B cell (primary cell): Measurements from ENCODE around the gene TRAF3. TPM values are rescaled to one million over a fixed set of nuclear protein-coding genes. Genes with fewer than 3 reads are reported as not detected.
A peak's percentile ranks its signal among the peaks of the same experiment; 100 is the strongest.

Experiments
- ATAC-seq: fragments of 200-7000 bp; cut with Tn5 transposase; one replicate; pipeline ENCODE4 v1.10.0; 2021; ENCODE audit warnings: low read depth, mild to moderate bottlenecking, moderate number of reproducible peaks, moderate library complexity
- CTCF ChIA-PET: fragments of 350-600 bp; sonication (Branson Sonifier 250); formaldehyde crosslinking; loops from one replicate; lab custom pipeline; 2021; ENCODE audit warnings: antibody characterized with exemption, inconsistent platforms; lab: Charles Lee
- POLR2A ChIA-PET: fragments of 350-600 bp; sonication (Branson Sonifier 250); formaldehyde crosslinking; loops from one replicate; lab custom pipeline; 2021; ENCODE audit warnings: antibody characterized with exemption; lab: Charles Lee
- DNase-seq: peaks from one replicate; pipeline ENCODE4 v3.0.0; 2013
- H2AFZ ChIP-seq: 2 replicates; pipeline ENCODE4 v1.6.1; 2012; ENCODE audit warnings: mild to moderate bottlenecking, low read depth, low read length; ENCODE audit not compliant: insufficient read depth, poor library complexity, severe bottlenecking
- H3K27ac ChIP-seq, 2 donors: 1 replicate in 1 of 2; 2 replicates in 1 of 2; pipeline ENCODE4 v1.5.1; 2012 to 2013; ENCODE audit warnings: low read length in 2 of 2, mild to moderate bottlenecking in 2 of 2, moderate library complexity in 1 of 2
- H3K27me3 ChIP-seq, 4 experiments: fragments of 200-600 bp in 1 of 4; sonication (generic) in 1 of 4; replicated peaks in 1 of 4; 1 replicate in 2 of 4; 2 replicates in 2 of 4; pipeline versions ENCODE4 v1.6.1 to v1.7.0; 2013 to 2016; ENCODE audit warnings: low read length in 3 of 4, mild to moderate bottlenecking in 2 of 4, mixed read lengths in 1 of 4, moderate library complexity in 1 of 4; ENCODE audit not compliant: insufficient read depth in 4 of 4, control insufficient read depth in 3 of 4; ENCODE audit errors: control extremely low read depth in 1 of 4
- H3K36me3 ChIP-seq, 2 experiments: replicated peaks in 1 of 2; 1 replicate in 1 of 2; 2 replicates in 1 of 2; pipeline versions ENCODE4 v1.6.1 to v1.7.1; 2013; ENCODE audit warnings: low read length in 1 of 2; ENCODE audit not compliant: insufficient read depth in 2 of 2, control insufficient read depth in 1 of 2; ENCODE audit errors: control extremely low read depth in 1 of 2, extremely low read depth in 1 of 2
- H3K4me1 ChIP-seq, 2 donors: fragments of 200-600 bp in 1 of 2; sonication (generic) in 1 of 2; 1 replicate in 1 of 2; 2 replicates in 1 of 2; pipeline versions ENCODE4 v1.5.1 to v1.6.1; 2013 to 2017; ENCODE audit warnings: low read length in 2 of 2; ENCODE audit not compliant: control insufficient read depth in 2 of 2, insufficient read depth in 2 of 2
- H3K4me2 ChIP-seq: replicated peaks from 2 replicates; pipeline ENCODE3; 2012; ENCODE audit warnings: mild to moderate bottlenecking, low read depth, low read length; ENCODE audit not compliant: poor library complexity, severe bottlenecking
- H3K4me3 ChIP-seq, 5 experiments: fragments of 200-600 bp in 1 of 5; sonication (generic) in 1 of 5; 1 replicate in 3 of 5; 2 replicates in 2 of 5; pipeline versions ENCODE4 v1.5.1 to v1.7.0; 2011 to 2016; ENCODE audit warnings: low read length in 4 of 5, mild to moderate bottlenecking in 4 of 5, low read depth in 2 of 5, control low read depth in 1 of 5, moderate library complexity in 1 of 5; ENCODE audit not compliant: insufficient read depth in 1 of 5; ENCODE audit errors: control extremely low read depth in 1 of 5, extremely low read depth in 1 of 5
- H3K79me2 ChIP-seq: fragments of 200-600 bp; sonication (generic); one replicate; pipeline ENCODE4 v1.6.0; 2016; ENCODE audit warnings: low read length; ENCODE audit not compliant: control insufficient read depth, insufficient read depth
- H3K9ac ChIP-seq: fragments of 200-600 bp; sonication (generic); 2 replicates; pipeline ENCODE4 v1.6.1; 2017; ENCODE audit warnings: mild to moderate bottlenecking, low read length, moderate library complexity
- H3K9me3 ChIP-seq, 3 donors: one replicate each; pipeline versions ENCODE4 v1.6.1 to v1.7.1; 2013; ENCODE audit warnings: low read length in 2 of 3; ENCODE audit not compliant: control insufficient read depth in 2 of 3, insufficient read depth in 1 of 3; ENCODE audit errors: control extremely low read depth in 1 of 3
- H4K20me1 ChIP-seq: 2 replicates; pipeline ENCODE4 v1.6.0; 2012; ENCODE audit warnings: mild to moderate bottlenecking, low read length; ENCODE audit not compliant: insufficient read depth, control insufficient read depth, poor library complexity, severe bottlenecking
- H3K27ac Mint-ChIP-seq: one replicate; pipeline ENCODE4 v1.8.0; 2021; ENCODE audit warnings: mixed read lengths
- H3K27me3 Mint-ChIP-seq: one replicate; pipeline ENCODE4 v1.8.0; 2021; ENCODE audit warnings: mixed read lengths
- H3K4me1 Mint-ChIP-seq: one replicate; pipeline ENCODE4 v1.8.0; 2021; ENCODE audit warnings: mixed read lengths
- H3K4me3 Mint-ChIP-seq: one replicate; pipeline ENCODE4 v1.8.0; 2021; ENCODE audit warnings: mixed read lengths
- H3K9me3 Mint-ChIP-seq: one replicate; pipeline ENCODE4 v1.8.0; 2022; ENCODE audit warnings: mixed read lengths; ENCODE audit not compliant: insufficient read depth
- CTCF ChIP-seq: fragments of 200-600 bp; IDR thresholded peaks from one replicate; pipeline ENCODE4 v1.8.0; 2022; ENCODE audit warnings: antibody characterized with exemption, mild to moderate bottlenecking
- EZH2 ChIP-seq: IDR thresholded peaks from 2 replicates; pipeline ENCODE4 v1.6.1; 2012; ENCODE audit warnings: borderline replicate concordance, low read depth, mild to moderate bottlenecking, moderate library complexity, low read length; ENCODE audit not compliant: insufficient read depth, poor library complexity, severe bottlenecking
- WGBS: methylation state at CpG from one replicate; pipeline ENCODE4 v1.1.5; 2013; ENCODE audit warnings: missing lambda C conversion rate; ENCODE audit not compliant: insufficient coverage; 5-methylcytosine and 5-hydroxymethylcytosine counted together
- intact Hi-C: fragments of 100-400 bp; cut with micrococcal nuclease; formaldehyde crosslinking; loops from one replicate; pipeline ENCODE4 v1.10.0; 2022
- polyA plus RNA-seq: library from polyadenylated mRNA; depleted of rRNA; stranded (reverse); fragments of >200 nt; gene quantifications from 2 replicates; pipeline ENCODE4 v1.2.3, GENCODE V29; 2012
- total RNA-seq, 2 donors: library from RNA; stranded (reverse); fragments of 120-200 nt in 1 of 2; gene quantifications; 1 replicate in 1 of 2; 2 replicates in 1 of 2; pipeline versions ENCODE4 v1.2.3 to v1.2.4, GENCODE V29; 2013 to 2022

Gene TRAF3
- total and polyA plus RNA-seq, 2 donors (not counting 1 experiment from before 2014, with no cell fraction given) = 42.8 to 89.8 TPM

GRCh38 chr14:102733326-102733725 lies 43.9 kb upstream of the TRAF3 start:
- 82% methylated on average over 7 of the region's 11 CpGs for WGBS
- H3K27ac ChIP-seq = no peak overlapping the region
- no peaks in the 10 kb centered on the region for H4K20me1 ChIP-seq
- no peaks in the 10 kb centered on the region for H3K27me3 Mint-ChIP-seq
- no peak overlapping the region for H3K4me2 ChIP-seq
- no peaks in the 10 kb centered on the region for H3K9me3 ChIP-seq
- ChIA-PET CTCF (no interaction called here), POLR2A (no interaction called here)
- H3K9ac ChIP-seq = no peak overlapping the region
- no peaks in the 10 kb centered on the region for H3K9me3 Mint-ChIP-seq
- H3K4me1 ChIP-seq = no peaks in the 10 kb centered on the region
- no peak for DNase-seq
- no peaks in the 10 kb centered on the region for H3K27me3 ChIP-seq
- H3K4me3 ChIP-seq = no peak overlapping the region
- H3K4me1 Mint-ChIP-seq = no peaks in the 10 kb centered on the region
- H2AFZ ChIP-seq = no peak overlapping the region
- no peaks in the 10 kb centered on the region for H3K79me2 ChIP-seq
- H3K4me3 Mint-ChIP-seq = no peak overlapping the region
- ATAC-seq = no peak
- H3K36me3 ChIP-seq = peaks cover 0 to 13% of the 10 kb centered on the region in 2 experiments
- TF ChIP-seq CTCF = no peak
- TF ChIP-seq EZH2 = no peak
- intact Hi-C loops = no loop called here
- peak overlapping the region; percentile 63 for H3K27ac Mint-ChIP-seq

- Histone ChIP-seq H3K4me3 (no peak overlapping the region), H3K4me1 (no peaks in the 10 kb centered on the region), H3K27me3 (no peaks in the 10 kb centered on the region), H4K20me1 (no peaks in the 10 kb centered on the region), H3K9ac (no peak overlapping the region), H3K27ac (no peak overlapping the region), H3K4me2 (no peak overlapping the region), H3K36me3 (peaks cover 0 to 9% of the 10 kb centered on the region in 2 experiments), H2AFZ (no peak overlapping the region), H3K79me2 (no peaks in the 10 kb centered on the region), H3K9me3 (no peaks in the 10 kb centered on the region)
- H3K9me3 Mint-ChIP-seq = no peaks in the 10 kb centered on the region
- ChIA-PET POLR2A (no interaction called here), CTCF (interaction anchor here (0.6 kb wide), 1 partner anchor 40 kb away, joined by 4 read pairs; no protein-coding TSS in a partner anchor)
- H3K27me3 Mint-ChIP-seq = no peaks in the 10 kb centered on the region
- intact Hi-C loops = no loop called here
- DNase-seq (no peak), ATAC-seq (no peak)
- 99% methylated on average over 12 of the region's 12 CpGs for WGBS
- H3K4me1 Mint-ChIP-seq = no peaks in the 10 kb centered on the region
- no peak overlapping the region for H3K4me3 Mint-ChIP-seq
- TF ChIP-seq CTCF (no peak), EZH2 (no peak)
- H3K27ac Mint-ChIP-seq = no peak overlapping the region
Observed at GRCh38 chr14:102734436-102734835, 42.8 kb upstream of the TRAF3 start.
